Sigmoid colon (tissue), 7 donors: ENCODE results near the gene CDRT4. TPM values are rescaled to one million over a fixed set of nuclear protein-coding genes. Genes with fewer than 3 reads are reported as not detected.
A peak's percentile ranks its signal among the peaks of the same experiment; 100 is the strongest.

ENCODE experiments used
- DNase-seq: peaks from one replicate; pipeline ENCODE4 v3.0.0-alpha.2; 2019
- H3K27ac ChIP-seq, 4 donors: fragments of 200-600 bp; sonication (generic); one replicate each; pipeline ENCODE4 v1.5.1; 2016 to 2019; ENCODE audit warnings: mild to moderate bottlenecking in 1 of 4
- H3K27me3 ChIP-seq, 3 donors: fragments of 200-600 bp; sonication (generic); one replicate each; pipeline ENCODE4 v1.5.1; 2019; ENCODE audit warnings: mild to moderate bottlenecking in 1 of 3
- H3K36me3 ChIP-seq, 4 donors: fragments of 200-600 bp; sonication (generic); one replicate each; pipeline ENCODE4 v1.5.1; 2016 to 2019
- H3K4me1 ChIP-seq, 4 donors: fragments of 200-600 bp; sonication (generic); one replicate each; pipeline ENCODE4 v1.5.1; 2017 to 2019
- H3K4me3 ChIP-seq, 4 donors: fragments of 200-600 bp; sonication (generic); one replicate each; pipeline ENCODE4 v1.5.1; 2017 to 2019; ENCODE audit warnings: mild to moderate bottlenecking in 2 of 4, moderate library complexity in 1 of 4
- H3K9me3 ChIP-seq, 4 donors: fragments of 200-600 bp in 3 of 4; sonication (generic) in 3 of 4; one replicate each; pipeline versions ENCODE4 v1.5.1 to v1.6.1; 2013 to 2019
- CTCF ChIP-seq, 4 experiments: fragments of 450-650 bp in 3 of 4; fragments of 200-600 bp in 1 of 4; IDR thresholded peaks; one replicate each; pipeline ENCODE4 v1.5.1; 2016 to 2019; ENCODE audit warnings: antibody characterized with exemption in 4 of 4, mild to moderate bottlenecking in 3 of 4, moderate library complexity in 2 of 4
- EP300 ChIP-seq, 4 donors: sonication (generic); formaldehyde crosslinking; IDR thresholded peaks; one replicate each; pipeline ENCODE4 v1.6.1; 2017; ENCODE audit warnings: antibody characterized with exemption in 4 of 4
- POLR2A ChIP-seq, 2 donors: fragments of 450-650 bp; IDR thresholded peaks; one replicate each; pipeline ENCODE4 v1.6.1; 2016; ENCODE audit warnings: antibody characterized with exemption in 2 of 2, mild to moderate bottlenecking in 2 of 2, moderate library complexity in 2 of 2
- POLR2AphosphoS5 ChIP-seq, 4 donors: sonication (generic); formaldehyde crosslinking; IDR thresholded peaks; one replicate each; pipeline ENCODE4 v1.6.1; 2017; ENCODE audit warnings: antibody characterized with exemption in 4 of 4
- WGBS, 2 donors: extraction: QIAGEN DNeasy Blood & Tissue Kit; methylation state at CpG; one replicate each; pipeline ENCODE4 v1.1.7; 2013; 5-methylcytosine and 5-hydroxymethylcytosine counted together
- intact Hi-C: fragments of 100-400 bp; cut with DNase I; formaldehyde crosslinking; loops from one replicate; pipeline ENCODE4 v1.15.1; 2023
- polyA plus RNA-seq, 3 donors: library from polyadenylated mRNA; stranded (reverse); fragments of 200-250 nt; gene quantifications; one replicate each; pipeline ENCODE4 v1.2.3, GENCODE V29; 2013
- total RNA-seq, 4 donors: library from RNA; depleted of rRNA; stranded (reverse); fragments of >200 nt; gene quantifications; one replicate each; pipeline ENCODE4 v1.1.0, GENCODE V29; 2016
- donor health status: healthy with polysubstance abuse.
- donor health status: Bipolar disorder and iron deficiency.
- donor health status: healthy.

Gene CDRT4
- total and polyA plus RNA-seq, 7 donors = 1.8 to 6.6 (median 3.6) TPM; not detected in 1

- Histone ChIP-seq H3K4me3 (no peak overlapping the region), H3K27me3 (no peaks in the 10 kb centered on the region), H3K27ac (no peak overlapping the region), H3K4me1 (peaks cover 0 to 14% (median under 1%) of the 10 kb centered on the region in 4 donors), H3K36me3 (no peaks in the 10 kb centered on the region), H3K9me3 (no peaks in the 10 kb centered on the region)
- DNase-seq = no peak
- no peak for TF ChIP-seq EP300 (IDR thresholded peaks at IDR 0.05)
- TF ChIP-seq POLR2AphosphoS5 (IDR thresholded peaks at IDR 0.05) = no peak
- intact Hi-C loops = no loop called here
- WGBS, 2 donors = 85 to 90% methylated on average over 7 of the region's 7 CpGs
These were observed 48.6 kb downstream of the CDRT4 start for GRCh38 chr17:15418781-15419180.

DNA sequence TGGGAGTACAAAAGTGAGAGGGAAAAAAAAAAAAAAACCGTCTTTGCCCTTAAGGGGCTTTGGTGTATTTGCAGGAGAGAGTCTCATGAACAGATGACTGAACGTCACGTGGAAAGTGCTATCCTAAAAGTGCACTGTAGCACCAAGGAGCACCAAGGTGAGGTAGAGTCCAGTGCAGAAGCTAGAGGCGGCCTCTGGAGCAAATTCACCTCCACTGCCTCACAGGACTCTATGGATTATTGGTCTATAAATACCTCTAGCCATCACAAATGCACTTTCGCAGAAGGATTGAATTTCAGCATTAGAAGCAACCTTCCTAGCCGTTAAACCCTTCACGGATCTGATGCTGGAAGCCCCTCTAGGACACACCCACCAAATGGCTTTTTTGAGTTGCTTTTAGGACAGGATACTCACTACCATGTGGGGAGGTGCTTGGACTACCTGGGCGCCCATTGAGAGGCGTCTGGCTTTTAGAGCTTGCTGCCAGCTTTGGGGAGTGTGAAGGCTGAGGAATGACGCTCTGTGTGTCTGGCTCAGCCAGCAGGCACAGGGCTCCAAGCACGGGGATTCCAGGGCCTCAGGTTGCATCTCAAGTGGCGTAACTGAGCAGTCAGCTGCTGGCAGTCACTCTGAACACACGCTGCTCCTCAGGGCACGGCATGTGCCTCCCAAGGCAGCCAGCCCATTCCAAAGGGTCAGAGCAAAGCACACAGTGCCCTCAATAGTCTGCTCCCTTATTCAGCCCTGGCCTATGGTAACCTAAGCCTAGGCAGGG lies 52.7 kb downstream of the CDRT4 start:
- TF ChIP-seq POLR2A (IDR thresholded peaks at IDR 0.05) (no peak), EP300 (IDR thresholded peaks at IDR 0.05) (peak; percentile 97 to 100 (median 99)), POLR2AphosphoS5 (IDR thresholded peaks at IDR 0.05) (peak; percentile 63 to 88 (median 82)), CTCF (IDR thresholded peaks at IDR 0.05) (no peak)
- no peaks in the 10 kb centered on the region for H3K27me3 ChIP-seq
- no peaks in the 10 kb centered on the region for H3K36me3 ChIP-seq
- H3K9me3 ChIP-seq = no peaks in the 10 kb centered on the region
- intact Hi-C loops = loop anchor here (2.0 to 5.0 kb wide), 2 partner anchors 16 to 152 kb away; no protein-coding TSS in a partner anchor
- DNase-seq = peak; percentile 91
- H3K4me1 ChIP-seq = peaks cover 0 to 40% (median 24%) of the 10 kb centered on the region in 4 donors
- no peak overlapping the region for H3K4me3 ChIP-seq
- 87 to 93% methylated on average over 14 of the region's 14 CpGs for WGBS, 2 donors
- H3K27ac ChIP-seq = peak overlapping the region in 3 of 4 donors; percentile 53 to 72 (median 64)

DNA sequence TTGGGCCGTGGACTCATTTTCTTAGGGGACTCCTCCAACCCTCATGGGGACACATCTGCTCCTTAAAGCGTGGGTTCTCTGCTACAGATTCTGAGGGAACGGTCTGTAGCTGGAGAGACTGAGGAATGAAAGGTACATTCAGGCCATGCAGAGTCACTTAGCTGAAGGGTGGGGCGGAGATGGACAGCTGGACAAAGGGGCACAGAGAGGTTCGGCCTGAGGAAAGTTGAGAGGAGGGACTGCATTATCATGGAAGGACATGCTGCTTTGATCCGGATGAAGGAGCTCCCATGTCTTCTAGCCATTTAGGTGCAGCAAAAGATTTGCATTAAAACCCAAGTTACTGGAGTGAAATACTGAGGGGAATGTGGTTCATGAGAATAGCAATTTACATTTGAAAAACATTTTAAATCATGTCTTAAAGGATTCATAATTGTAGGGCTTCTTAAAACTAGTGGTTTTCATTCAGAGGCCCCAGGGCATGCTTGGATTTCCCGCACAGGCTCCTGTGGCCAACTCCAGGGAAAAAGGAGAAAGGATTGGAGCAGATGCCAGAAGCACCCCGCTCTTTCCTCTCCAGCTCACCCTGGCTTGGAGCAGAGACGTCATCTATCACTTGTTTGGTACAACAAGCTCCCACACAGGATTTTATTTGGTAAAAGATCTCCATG lies 54.2 kb downstream of the CDRT4 start:
- Histone ChIP-seq H3K9me3 (no peaks in the 10 kb centered on the region), H3K36me3 (no peaks in the 10 kb centered on the region), H3K27ac (peak overlapping the region; percentile 80 to 84 (median 81)), H3K4me1 (peaks cover 0 to 51% (median 33%) of the 10 kb centered on the region in 4 donors), H3K4me3 (no peak overlapping the region), H3K27me3 (no peaks in the 10 kb centered on the region)
- intact Hi-C loops = loop anchor here (5.0 kb wide), 1 partner anchor 151 kb away; no protein-coding TSS in a partner anchor
- 94% methylated on average over 9 of the region's 9 CpGs for WGBS, 2 donors
- DNase-seq = no peak
- TF ChIP-seq POLR2AphosphoS5 (IDR thresholded peaks at IDR 0.05) (no peak), CTCF (IDR thresholded peaks at IDR 0.05) (no peak), POLR2A (IDR thresholded peaks at IDR 0.05) (no peak), EP300 (IDR thresholded peaks at IDR 0.05) (no peak)

DNA sequence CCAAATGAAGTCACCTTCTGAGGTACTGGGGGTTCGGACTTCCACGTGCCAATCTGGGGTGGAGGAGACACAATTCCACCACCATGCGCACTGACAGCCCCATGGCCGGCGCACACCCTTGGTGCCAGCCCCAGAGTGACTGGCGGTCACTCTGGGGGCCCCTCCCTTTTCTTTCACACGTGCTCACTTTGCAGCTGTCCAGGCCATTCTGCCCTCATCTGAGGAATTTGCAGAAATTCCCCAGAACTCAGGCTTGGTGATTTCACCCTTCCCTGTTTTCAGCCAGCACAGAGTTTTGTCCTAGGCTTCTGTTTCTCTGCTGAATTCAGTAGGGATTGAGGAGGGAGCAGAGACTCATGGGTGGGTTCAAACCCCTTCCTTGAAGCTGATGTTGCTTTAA lies 54.8 kb downstream of the CDRT4 start:
- peaks cover 0 to 51% (median 33%) of the 10 kb centered on the region in 4 donors for H3K4me1 ChIP-seq
- DNase-seq = peak; percentile 64
- TF ChIP-seq EP300 (IDR thresholded peaks at IDR 0.05) (no peak), CTCF (IDR thresholded peaks at IDR 0.05) (no peak), POLR2A (IDR thresholded peaks at IDR 0.05) (no peak), POLR2AphosphoS5 (IDR thresholded peaks at IDR 0.05) (no peak)
- H3K9me3 ChIP-seq = no peaks in the 10 kb centered on the region
- WGBS, 2 donors = 88 to 90% methylated on average over 7 of the region's 7 CpGs
- peak overlapping the region; percentile 80 to 84 (median 81) for H3K27ac ChIP-seq
- intact Hi-C loops = loop anchor here (5.0 kb wide), 1 partner anchor 150 kb away; no protein-coding TSS in a partner anchor
- no peaks in the 10 kb centered on the region for H3K36me3 ChIP-seq
- no peaks in the 10 kb centered on the region for H3K27me3 ChIP-seq
- no peak overlapping the region for H3K4me3 ChIP-seq
